ENCODE results near the gene PLA2G5.
A peak's percentile ranks its signal among the peaks of the same experiment; 100 is the strongest.

Gene PLA2G5

DNA sequence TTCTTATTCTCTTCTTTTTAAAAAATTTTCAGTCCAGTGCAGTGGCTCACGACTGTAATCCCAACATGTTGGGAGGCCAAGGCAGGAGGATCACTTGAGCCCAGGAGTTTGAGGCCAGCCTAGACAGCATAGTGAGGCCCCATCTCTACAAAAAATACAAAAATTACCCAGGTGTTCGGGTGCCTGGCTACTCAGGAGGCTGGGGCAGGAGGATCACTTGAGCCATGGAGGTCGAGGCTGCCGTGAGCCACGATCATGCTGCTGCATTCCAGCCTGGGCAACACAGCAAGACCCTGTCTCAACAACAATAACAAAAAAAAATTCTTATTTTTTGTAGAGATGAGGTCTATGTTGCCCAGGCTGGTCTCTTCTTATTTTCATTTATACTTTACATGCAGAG is 41.5 kb downstream of the PLA2G5 start:
- DNase-seq (ENCODE audit: insufficient read length) (no peak), FAIRE-seq (no peak)
- TF ChIP-seq POLR2AphosphoS5 (IDR thresholded peaks at IDR 0.05; ENCODE audit: low read depth, low read length): no peak
- no peak for TF ChIP-seq POLR2A (IDR thresholded peaks at IDR 0.05; ENCODE audit: low read depth, low read length)
- TF ChIP-seq TAF1 (IDR thresholded peaks at IDR 0.05; ENCODE audit: borderline replicate concordance, low read depth, low read length): no peak

DNA sequence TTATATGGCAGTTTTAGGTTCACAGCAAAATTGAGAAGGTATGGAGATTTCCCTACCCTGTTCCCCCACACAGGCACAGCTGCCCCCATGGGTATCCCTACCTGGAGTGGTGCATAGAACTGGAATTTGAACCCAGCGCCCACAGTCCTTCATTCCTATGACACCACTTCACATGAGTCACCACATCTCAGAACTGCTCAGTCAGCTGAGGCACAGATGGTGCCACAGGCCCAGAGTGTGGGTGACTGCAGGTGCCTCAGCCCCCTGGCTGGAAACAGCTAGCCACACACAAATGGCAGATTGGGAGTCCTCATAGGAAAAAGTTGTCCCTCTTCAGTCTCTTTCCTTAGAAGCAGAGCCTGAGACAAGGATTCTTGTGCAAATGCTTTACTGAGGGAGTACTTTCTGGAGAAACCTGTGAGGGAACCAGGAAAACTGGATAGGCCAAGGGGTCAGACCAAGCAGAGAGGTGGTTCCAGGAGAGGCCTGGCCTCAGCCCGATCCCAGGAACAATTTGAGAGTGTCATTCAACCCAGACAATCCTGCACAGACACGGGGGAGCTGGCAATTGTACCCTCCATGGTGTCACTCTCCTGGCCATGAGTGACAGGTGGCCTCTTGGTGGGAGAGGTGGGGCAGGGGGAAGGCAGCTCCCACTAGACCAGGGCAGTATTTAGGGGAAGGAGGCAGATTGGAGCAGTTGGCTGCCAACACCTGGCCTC is 42.4 kb downstream of the PLA2G5 start:
- FAIRE-seq (no peak), DNase-seq (ENCODE audit: insufficient read length) (no peak)
- no peak for TF ChIP-seq POLR2AphosphoS5 (IDR thresholded peaks at IDR 0.05; ENCODE audit: low read depth, low read length)
- TF ChIP-seq POLR2A (IDR thresholded peaks at IDR 0.05; ENCODE audit: low read depth, low read length): no peak
- TF ChIP-seq TAF1 (IDR thresholded peaks at IDR 0.05; ENCODE audit: borderline replicate concordance, low read depth, low read length): no peak

GRCh38 chr1:20114021-20114648 is 44.1 kb downstream of the PLA2G5 start:
- TF ChIP-seq POLR2A (IDR thresholded peaks at IDR 0.05; ENCODE audit: low read depth, low read length) (no peak), TAF1 (IDR thresholded peaks at IDR 0.05; ENCODE audit: borderline replicate concordance, low read depth, low read length) (no peak), POLR2AphosphoS5 (IDR thresholded peaks at IDR 0.05; ENCODE audit: low read depth, low read length) (no peak)
- DNase-seq (ENCODE audit: insufficient read length) (no peak), FAIRE-seq (no peak)

- no peak for TF ChIP-seq POLR2A (IDR thresholded peaks at IDR 0.05; ENCODE audit: low read depth, low read length)
- no peak for DNase-seq (ENCODE audit: insufficient read length)
- no peak for FAIRE-seq
Observed at GRCh38 chr1:20115479-20115878, 45.5 kb downstream of the PLA2G5 start.

DNA sequence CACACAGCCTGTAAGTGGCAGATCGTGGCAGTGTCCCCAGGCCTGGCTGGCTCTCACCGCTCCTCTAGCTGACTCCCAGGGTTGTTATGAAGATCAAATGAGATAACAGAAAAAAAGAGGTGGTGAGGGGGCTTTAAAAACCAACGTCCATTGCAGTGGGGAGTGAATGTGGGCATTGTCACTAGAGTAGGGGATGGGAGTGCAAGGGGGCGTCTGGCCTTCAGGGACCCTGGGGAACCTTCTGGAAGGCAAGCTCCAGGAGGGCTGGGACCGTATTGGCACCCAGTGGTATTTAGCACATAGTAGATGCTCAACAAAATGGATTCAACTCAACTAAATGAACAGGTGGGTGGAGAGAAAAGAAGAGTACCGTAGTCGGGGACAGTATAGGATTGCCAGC is 45.9 kb downstream of the PLA2G5 start:
- DNase-seq (ENCODE audit: insufficient read length) (no peak), FAIRE-seq (no peak)
- TF ChIP-seq POLR2A (IDR thresholded peaks at IDR 0.05; ENCODE audit: low read depth, low read length): no peak
- TF ChIP-seq TAF1 (IDR thresholded peaks at IDR 0.05; ENCODE audit: borderline replicate concordance, low read depth, low read length): no peak
- TF ChIP-seq POLR2AphosphoS5 (IDR thresholded peaks at IDR 0.05; ENCODE audit: low read depth, low read length): no peak

- no peak for FAIRE-seq
- DNase-seq (ENCODE audit: insufficient read length): no peak
Observed at GRCh38 chr1:20117236-20117635, 47.2 kb downstream of the PLA2G5 start.

DNA sequence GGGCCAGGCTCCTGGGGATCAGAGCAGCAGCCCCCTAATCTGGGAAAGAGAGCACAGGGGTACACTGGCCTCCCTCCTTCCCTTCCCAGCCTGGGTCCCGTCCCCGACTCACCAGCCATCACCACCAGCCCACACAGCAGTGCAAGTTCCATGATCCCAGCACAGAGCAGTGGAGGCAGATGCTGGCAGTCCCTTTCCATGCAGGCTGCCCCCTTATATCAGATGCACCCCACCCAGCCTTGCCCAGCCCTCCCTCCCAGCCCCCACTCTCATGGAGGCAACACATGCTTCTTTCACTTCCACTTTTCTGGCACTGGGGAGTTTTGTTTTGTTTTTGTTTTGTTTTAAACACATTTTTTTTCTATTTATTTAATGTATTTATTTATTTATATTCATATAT is 49.4 kb downstream of the PLA2G5 start, which contains the start of gene PLA2G2D:
Gene PLA2G2D (minus strand): TSS at position 190 of the 400 bp plus-strand sequence. CDS start 38 bp downstream, at position 152.
- TF ChIP-seq POLR2AphosphoS5 (IDR thresholded peaks at IDR 0.05; ENCODE audit: low read depth, low read length) (no peak), POLR2A (IDR thresholded peaks at IDR 0.05; ENCODE audit: low read depth, low read length) (no peak), TAF1 (IDR thresholded peaks at IDR 0.05; ENCODE audit: borderline replicate concordance, low read depth, low read length) (no peak)
- DNase-seq (ENCODE audit: insufficient read length) (no peak), FAIRE-seq (no peak)

More at GRCh38 chr1:20117236-20117635, 47.2 kb downstream of the PLA2G5 start:
- TF ChIP-seq POLR2AphosphoS5 (IDR thresholded peaks at IDR 0.05; ENCODE audit: low read depth, low read length): no peak
- no peak for TF ChIP-seq POLR2A (IDR thresholded peaks at IDR 0.05; ENCODE audit: low read depth, low read length)
- TF ChIP-seq TAF1 (IDR thresholded peaks at IDR 0.05; ENCODE audit: borderline replicate concordance, low read depth, low read length): no peak

GRCh38 chr1:20120796-20121195 is 50.8 kb downstream of the PLA2G5 start:
- TF ChIP-seq TAF1 (IDR thresholded peaks at IDR 0.05; ENCODE audit: borderline replicate concordance, low read depth, low read length) (no peak), POLR2A (IDR thresholded peaks at IDR 0.05; ENCODE audit: low read depth, low read length) (no peak), POLR2AphosphoS5 (IDR thresholded peaks at IDR 0.05; ENCODE audit: low read depth, low read length) (no peak)
- DNase-seq (ENCODE audit: insufficient read length): no peak
- no peak for FAIRE-seq

DNA sequence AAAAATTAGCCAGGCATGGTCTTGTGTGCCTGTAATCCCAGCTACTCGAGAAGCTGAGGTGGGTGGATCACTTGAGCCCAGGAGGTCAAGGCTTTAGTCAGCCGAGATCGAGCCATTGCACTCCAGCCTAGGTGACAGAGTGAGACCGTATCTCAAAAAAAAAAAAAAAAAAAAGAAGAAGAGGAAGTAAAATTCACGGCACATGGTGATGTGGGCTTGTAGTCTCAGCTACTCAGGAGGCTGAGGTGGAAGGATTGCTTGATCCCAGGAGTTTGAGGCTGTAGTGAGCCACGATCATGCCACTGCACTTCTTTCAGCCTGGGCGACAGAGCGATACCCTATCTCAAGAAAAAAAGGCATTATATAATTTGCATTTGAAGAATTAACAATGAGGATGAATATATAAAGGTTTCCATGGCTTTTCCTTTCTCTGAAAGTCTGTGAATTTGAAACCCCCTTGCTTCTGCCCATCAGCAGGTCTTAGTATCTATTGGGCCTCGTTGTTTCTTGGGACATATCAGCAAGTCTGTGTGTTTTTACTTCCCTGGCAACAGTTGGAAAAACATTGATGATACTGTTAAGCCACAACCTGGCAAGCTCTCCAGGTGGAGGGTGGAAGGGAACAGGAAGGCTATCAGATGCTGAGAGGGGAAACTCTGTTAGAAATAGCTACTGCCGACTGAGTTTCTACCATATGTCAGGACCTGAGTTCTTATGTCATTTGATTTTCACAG is 53.9 kb downstream of the PLA2G5 start:
- FAIRE-seq: no peak
- no peak for TF ChIP-seq POLR2A (IDR thresholded peaks at IDR 0.05; ENCODE audit: low read depth, low read length)
- no peak for TF ChIP-seq POLR2AphosphoS5 (IDR thresholded peaks at IDR 0.05; ENCODE audit: low read depth, low read length)
- TF ChIP-seq TAF1 (IDR thresholded peaks at IDR 0.05; ENCODE audit: borderline replicate concordance, low read depth, low read length): no peak
- no peak for DNase-seq (ENCODE audit: insufficient read length)

DNA sequence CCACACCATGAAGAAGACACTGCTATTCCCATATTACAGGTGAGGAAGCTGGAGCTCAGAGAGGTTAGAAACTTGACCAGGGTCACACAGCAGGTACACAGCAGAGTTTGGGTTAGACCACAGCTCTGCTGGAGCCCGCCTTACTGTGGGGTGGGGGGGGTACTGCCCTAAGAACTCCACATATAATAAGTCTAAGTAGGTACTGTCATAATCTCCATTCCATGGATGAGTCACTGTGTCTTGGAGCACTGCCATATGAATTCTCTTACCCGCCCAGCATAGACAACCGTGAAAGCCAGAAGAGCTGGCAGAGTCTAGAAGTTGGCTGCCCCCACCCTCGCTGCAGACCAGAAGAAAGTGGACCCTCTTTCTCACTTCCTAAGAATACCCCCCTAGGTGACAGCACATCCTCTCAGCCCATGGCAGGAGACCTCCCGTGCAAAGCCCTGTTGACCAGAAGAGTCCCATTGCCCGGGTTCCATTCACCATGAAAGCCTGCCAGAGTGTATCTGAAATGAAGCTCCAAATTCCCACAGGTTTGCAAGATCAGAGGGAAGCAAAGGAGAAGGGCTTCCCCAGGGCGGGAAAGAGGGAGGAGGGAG is 54.6 kb downstream of the PLA2G5 start:
- DNase-seq (ENCODE audit: insufficient read length) (no peak), FAIRE-seq (no peak)
- TF ChIP-seq POLR2A (IDR thresholded peaks at IDR 0.05; ENCODE audit: low read depth, low read length): no peak
- no peak for TF ChIP-seq POLR2AphosphoS5 (IDR thresholded peaks at IDR 0.05; ENCODE audit: low read depth, low read length)
- TF ChIP-seq TAF1 (IDR thresholded peaks at IDR 0.05; ENCODE audit: borderline replicate concordance, low read depth, low read length): no peak

DNA sequence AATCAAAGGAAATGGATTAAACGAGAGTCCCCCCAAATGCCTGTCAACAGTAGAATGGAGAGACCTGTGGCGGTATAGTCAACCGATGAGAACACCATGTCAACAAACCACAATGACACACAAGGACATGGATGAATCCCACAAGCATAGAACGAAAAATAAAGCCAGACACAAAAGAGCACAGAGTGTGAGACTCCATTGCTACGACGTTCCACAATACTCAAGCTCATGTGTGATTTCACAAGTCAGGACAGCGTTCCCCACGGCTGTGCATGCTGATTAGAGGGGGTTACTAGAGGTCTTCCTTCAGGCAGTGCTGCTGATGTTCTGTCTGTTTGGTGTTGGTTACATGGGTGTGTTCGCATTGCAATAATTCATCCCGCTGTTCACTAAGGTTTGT is 55.1 kb downstream of the PLA2G5 start:
- TF ChIP-seq TAF1 (IDR thresholded peaks at IDR 0.05; ENCODE audit: borderline replicate concordance, low read depth, low read length) (no peak), POLR2AphosphoS5 (IDR thresholded peaks at IDR 0.05; ENCODE audit: low read depth, low read length) (no peak), POLR2A (IDR thresholded peaks at IDR 0.05; ENCODE audit: low read depth, low read length) (no peak)
- FAIRE-seq (peak; percentile 42), DNase-seq (ENCODE audit: insufficient read length) (no peak)

Measured in GM12892 (cell line).